ENCODE results near the gene EDAR. TPM values are rescaled to one million over a fixed set of nuclear protein-coding genes. Genes with fewer than 3 reads are reported as not detected.

Gene EDAR
- polyA plus RNA-seq, 1 of the 3 experiments (the other 2 are of a cell fraction), result not detected

DNA sequence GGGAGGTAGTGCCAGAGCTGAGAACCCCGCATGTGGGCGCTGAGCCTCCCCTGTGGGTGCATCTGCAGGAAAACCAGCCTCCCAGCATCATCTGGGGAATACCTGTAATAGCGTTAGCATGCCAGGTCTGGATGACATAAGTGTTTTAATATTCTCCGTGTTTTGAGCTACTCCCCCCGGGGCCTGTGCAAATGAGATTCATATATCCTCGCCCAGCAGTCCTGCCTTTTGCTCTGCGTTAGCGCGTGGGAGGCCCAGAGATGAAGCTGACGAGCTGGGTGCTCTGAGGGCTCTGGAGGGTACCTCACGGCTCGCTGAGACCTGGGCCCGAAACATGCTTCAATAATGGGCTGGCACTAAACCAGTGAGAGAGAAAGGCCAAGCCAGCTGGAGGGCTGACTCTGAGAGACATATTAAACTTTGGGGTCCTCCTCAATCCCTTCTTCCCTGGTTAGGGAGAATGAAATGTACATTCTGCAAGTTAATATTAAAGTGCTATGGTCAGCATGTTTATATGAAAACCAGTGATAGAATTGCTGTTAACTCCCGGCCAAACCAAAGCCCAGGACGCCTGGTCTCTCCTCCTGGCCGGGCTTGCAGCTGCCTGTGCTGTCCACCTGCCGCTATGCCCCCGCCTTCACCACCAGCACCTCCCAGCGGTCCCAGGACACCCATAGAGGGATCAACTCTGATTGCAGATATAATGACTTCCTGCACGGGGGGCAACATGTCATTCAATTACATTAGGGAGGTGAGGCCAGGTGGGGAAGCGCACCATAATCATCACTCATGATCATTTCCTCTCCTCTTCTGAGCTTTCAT is 77.0 kb downstream of the EDAR start:
- ChIA-PET CTCF (interaction anchor here (1.2 to 2.6 kb wide), 2 partner anchors 16 to 78 kb away, joined by 5 to 9 read pairs; no protein-coding TSS in a partner anchor), POLR2A (interaction anchor here (0.5 to 0.7 kb wide), 2 partner anchors 10 to 18 kb away, joined by 3 read pairs; no protein-coding TSS in a partner anchor)
- Histone ChIP-seq H3K4me3 (ENCODE audit: low read depth in 2 of 2, low read length in 1 of 2) (no peak overlapping the region), H3F3A (replicated peaks; ENCODE audit: insufficient read depth) (no peaks in the 10 kb centered on the region), H3K79me2 (ENCODE audit: insufficient read depth) (no peaks in the 10 kb centered on the region), H3K4me2 (no peak overlapping the region), H3K9me3 (no peaks in the 10 kb centered on the region), H3K4me1 (ENCODE audit: control insufficient read depth in 1 of 2, insufficient read depth in 2 of 2, low read depth in 1 of 2, low read length in 1 of 2) (peaks cover 0 to 3% of the 10 kb centered on the region in 2 experiments; a peak in 1 of 4 replicates), H3K27ac (ENCODE audit: low read depth in 2 of 2, low read length in 1 of 2) (no peak overlapping the region), H3K9ac (no peak overlapping the region), H3K36me3 (replicated peaks in 1 of 2; ENCODE audit: control insufficient read depth in 1 of 2, insufficient read depth in 2 of 2, low read length in 1 of 2) (no peaks in the 10 kb centered on the region), H3K9me2 (no peaks in the 10 kb centered on the region), H4K20me1 (ENCODE audit: insufficient read depth) (no peaks in the 10 kb centered on the region), H2AFZ (ENCODE audit: low read depth) (no peak overlapping the region), H3K27me3 (ENCODE audit: insufficient read depth) (no peaks in the 10 kb centered on the region; the same call in 1 of the 2 replicates)
- no peak for TF ChIP-seq NRF1 (IDR thresholded peaks at IDR 0.05; ENCODE audit: low read depth, low read length)
- TF ChIP-seq, protein P1, sequence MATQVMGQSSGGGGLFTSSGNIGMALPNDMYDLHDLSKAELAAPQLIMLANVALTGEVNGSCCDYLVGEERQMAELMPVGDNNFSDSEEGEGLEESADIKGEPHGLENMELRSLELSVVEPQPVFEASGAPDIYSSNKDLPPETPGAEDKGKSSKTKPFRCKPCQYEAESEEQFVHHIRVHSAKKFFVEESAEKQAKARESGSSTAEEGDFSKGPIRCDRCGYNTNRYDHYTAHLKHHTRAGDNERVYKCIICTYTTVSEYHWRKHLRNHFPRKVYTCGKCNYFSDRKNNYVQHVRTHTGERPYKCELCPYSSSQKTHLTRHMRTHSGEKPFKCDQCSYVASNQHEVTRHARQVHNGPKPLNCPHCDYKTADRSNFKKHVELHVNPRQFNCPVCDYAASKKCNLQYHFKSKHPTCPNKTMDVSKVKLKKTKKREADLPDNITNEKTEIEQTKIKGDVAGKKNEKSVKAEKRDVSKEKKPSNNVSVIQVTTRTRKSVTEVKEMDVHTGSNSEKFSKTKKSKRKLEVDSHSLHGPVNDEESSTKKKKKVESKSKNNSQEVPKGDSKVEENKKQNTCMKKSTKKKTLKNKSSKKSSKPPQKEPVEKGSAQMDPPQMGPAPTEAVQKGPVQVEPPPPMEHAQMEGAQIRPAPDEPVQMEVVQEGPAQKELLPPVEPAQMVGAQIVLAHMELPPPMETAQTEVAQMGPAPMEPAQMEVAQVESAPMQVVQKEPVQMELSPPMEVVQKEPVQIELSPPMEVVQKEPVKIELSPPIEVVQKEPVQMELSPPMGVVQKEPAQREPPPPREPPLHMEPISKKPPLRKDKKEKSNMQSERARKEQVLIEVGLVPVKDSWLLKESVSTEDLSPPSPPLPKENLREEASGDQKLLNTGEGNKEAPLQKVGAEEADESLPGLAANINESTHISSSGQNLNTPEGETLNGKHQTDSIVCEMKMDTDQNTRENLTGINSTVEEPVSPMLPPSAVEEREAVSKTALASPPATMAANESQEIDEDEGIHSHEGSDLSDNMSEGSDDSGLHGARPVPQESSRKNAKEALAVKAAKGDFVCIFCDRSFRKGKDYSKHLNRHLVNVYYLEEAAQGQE (IDR thresholded peaks at IDR 0.05; ENCODE audit: low read depth, low read length), result no peak
- no peak for TF ChIP-seq USF2 (IDR thresholded peaks at IDR 0.05; ENCODE audit: borderline replicate concordance, low read depth, low read length)
- no peak for TF ChIP-seq IRF3 (IDR thresholded peaks at IDR 0.05; ENCODE audit: low read depth, low read length)
- TF ChIP-seq CHD2 (IDR thresholded peaks at IDR 0.05; ENCODE audit: low read length, partially characterized antibody), result no peak
- TF ChIP-seq RAD21 (IDR thresholded peaks at IDR 0.05; ENCODE audit: low read length), result no peak
- TF ChIP-seq RXRA (IDR thresholded peaks at IDR 0.05; ENCODE audit: borderline replicate concordance, low read depth), result no peak
- TF ChIP-seq TCF12 (IDR thresholded peaks at IDR 0.05), result no peak
- no peak for TF ChIP-seq YY1 (IDR thresholded peaks at IDR 0.05; ENCODE audit: low read depth)
- no peak for TF ChIP-seq FOXJ3 (CRISPR knock-in tag; IDR thresholded peaks at IDR 0.05)
- no peak for TF ChIP-seq NFIC (IDR thresholded peaks at IDR 0.05; ENCODE audit: borderline replicate concordance)
- TF ChIP-seq SMC3 (IDR thresholded peaks at IDR 0.05; ENCODE audit: low read depth, low read length), result no peak
- TF ChIP-seq GABPA (IDR thresholded peaks at IDR 0.05; ENCODE audit: low read depth), result no peak
- TF ChIP-seq, protein P2, sequence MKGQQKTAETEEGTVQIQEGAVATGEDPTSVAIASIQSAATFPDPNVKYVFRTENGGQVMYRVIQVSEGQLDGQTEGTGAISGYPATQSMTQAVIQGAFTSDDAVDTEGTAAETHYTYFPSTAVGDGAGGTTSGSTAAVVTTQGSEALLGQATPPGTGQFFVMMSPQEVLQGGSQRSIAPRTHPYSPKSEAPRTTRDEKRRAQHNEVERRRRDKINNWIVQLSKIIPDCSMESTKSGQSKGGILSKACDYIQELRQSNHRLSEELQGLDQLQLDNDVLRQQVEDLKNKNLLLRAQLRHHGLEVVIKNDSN (IDR thresholded peaks at IDR 0.05; ENCODE audit: borderline replicate concordance, low read depth), result no peak
- no peak for TF ChIP-seq EP300 (IDR thresholded peaks at IDR 0.05; ENCODE audit: borderline replicate concordance in 1 of 2, low read depth in 1 of 2, low read length in 1 of 2)
- no peak for TF ChIP-seq TAF1 (IDR thresholded peaks at IDR 0.05; ENCODE audit: borderline replicate concordance, low read depth, low read length)
- TF ChIP-seq RFX5 (IDR thresholded peaks at IDR 0.05; ENCODE audit: low read length), result no peak
- 47% methylated on average over 13 of the region's 21 CpGs for WGBS (ENCODE audit: low lambda C conversion rate)
- DNase-seq, result peak; percentile 23
